Mucosa of descending colon (tissue), 3 donors: Measurements from ENCODE around the gene BANK1. TPM values are rescaled to one million over a fixed set of nuclear protein-coding genes. Genes with fewer than 3 reads are reported as not detected.

Source experiments
- ATAC-seq: fragments of 200-7000 bp; cut with Tn5 transposase; one replicate; pipeline ENCODE4 v1.9.1; 2020; ENCODE audit warnings: mild to moderate bottlenecking, moderate library complexity
- DNase-seq, 3 donors: peaks; one replicate each; pipeline ENCODE4 v3.0.0-alpha.2; 2020
- H3K36me3 ChIP-seq: fragments of 200-600 bp; one replicate; pipeline ENCODE4 v1.8.0; 2021; ENCODE audit warnings: low read depth, mild to moderate bottlenecking
- H3K4me1 ChIP-seq: fragments of 200-600 bp; one replicate; pipeline ENCODE4 v1.8.0; 2021; ENCODE audit warnings: low read depth, mild to moderate bottlenecking
- H3K4me3 ChIP-seq: fragments of 200-600 bp; one replicate; pipeline ENCODE4 v1.8.0; 2021; ENCODE audit warnings: mild to moderate bottlenecking
- H3K9me3 ChIP-seq: fragments of 200-600 bp; one replicate; pipeline ENCODE4 v1.8.0; 2021; ENCODE audit warnings: mild to moderate bottlenecking
- intact Hi-C, 2 donors: fragments of 100-400 bp; cut with DNase I in 1 of 2; cut with micrococcal nuclease in 1 of 2; formaldehyde crosslinking; loops; one replicate each; pipeline versions ENCODE4 v1.11.0 to v1.11.1; 2022; cut with DNase I, micrococcal nuclease
- total RNA-seq, 3 donors: library from RNA; stranded (reverse); fragmentation: NEBNext Ultra II Directional in 2 of 3; extraction: Animal tissue kit (Norgen Biotek cat#: 25700) in 2 of 3; gene quantifications; one replicate each; pipeline versions ENCODE4 v1.2.1 to v1.2.4, GENCODE V29; 2021 to 2023
- TF ChIP-seq, protein P1 (sequence below): fragments of 200-600 bp; IDR thresholded peaks from one replicate; pipeline ENCODE4 v1.8.0; 2022; ENCODE audit warnings: antibody characterized with exemption, mild to moderate bottlenecking
- donor health status: DM: no; HTN: no; CAD: no; lungs with moderate emphysema.
- donor health status: DM: no; HTN: no; CAD: no.
- donor health status: DM: no; HTN: yes; CAD: no.

Gene BANK1
- total RNA-seq, 3 donors from 2014 or later, result 0.73 to 1.1 (median 0.78) TPM

DNA sequence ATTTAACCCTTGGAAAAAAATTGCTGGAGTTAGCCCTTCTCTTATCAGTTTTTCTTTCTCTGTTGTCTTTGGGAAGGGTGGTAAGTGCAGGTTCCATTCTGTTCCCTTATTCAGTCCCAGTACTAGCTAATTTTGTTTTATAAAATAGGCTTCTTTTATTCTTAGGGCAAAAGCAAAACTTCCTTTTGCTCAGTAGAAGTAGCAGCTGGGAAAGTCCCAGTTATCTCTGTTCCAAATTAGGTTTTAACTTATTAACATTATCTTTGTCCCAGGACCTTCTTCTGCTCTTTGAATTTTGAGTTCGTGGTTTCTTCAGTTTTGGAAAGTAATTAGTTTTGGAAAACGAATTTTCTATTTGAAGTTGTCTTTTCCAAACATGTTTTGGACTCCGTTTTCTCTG, 61.1 kb downstream of the BANK1 start:
- intact Hi-C loops, result no loop called here
- DNase-seq, result no peak
- H3K9me3 ChIP-seq, result no peaks in the 10 kb centered on the region
- H3K36me3 ChIP-seq, result no peaks in the 10 kb centered on the region
- TF ChIP-seq, protein P1, sequence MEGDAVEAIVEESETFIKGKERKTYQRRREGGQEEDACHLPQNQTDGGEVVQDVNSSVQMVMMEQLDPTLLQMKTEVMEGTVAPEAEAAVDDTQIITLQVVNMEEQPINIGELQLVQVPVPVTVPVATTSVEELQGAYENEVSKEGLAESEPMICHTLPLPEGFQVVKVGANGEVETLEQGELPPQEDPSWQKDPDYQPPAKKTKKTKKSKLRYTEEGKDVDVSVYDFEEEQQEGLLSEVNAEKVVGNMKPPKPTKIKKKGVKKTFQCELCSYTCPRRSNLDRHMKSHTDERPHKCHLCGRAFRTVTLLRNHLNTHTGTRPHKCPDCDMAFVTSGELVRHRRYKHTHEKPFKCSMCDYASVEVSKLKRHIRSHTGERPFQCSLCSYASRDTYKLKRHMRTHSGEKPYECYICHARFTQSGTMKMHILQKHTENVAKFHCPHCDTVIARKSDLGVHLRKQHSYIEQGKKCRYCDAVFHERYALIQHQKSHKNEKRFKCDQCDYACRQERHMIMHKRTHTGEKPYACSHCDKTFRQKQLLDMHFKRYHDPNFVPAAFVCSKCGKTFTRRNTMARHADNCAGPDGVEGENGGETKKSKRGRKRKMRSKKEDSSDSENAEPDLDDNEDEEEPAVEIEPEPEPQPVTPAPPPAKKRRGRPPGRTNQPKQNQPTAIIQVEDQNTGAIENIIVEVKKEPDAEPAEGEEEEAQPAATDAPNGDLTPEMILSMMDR, result no peak
- no peaks in the 10 kb centered on the region for H3K4me1 ChIP-seq
- ATAC-seq, result no peak
- no peak overlapping the region for H3K4me3 ChIP-seq

DNA sequence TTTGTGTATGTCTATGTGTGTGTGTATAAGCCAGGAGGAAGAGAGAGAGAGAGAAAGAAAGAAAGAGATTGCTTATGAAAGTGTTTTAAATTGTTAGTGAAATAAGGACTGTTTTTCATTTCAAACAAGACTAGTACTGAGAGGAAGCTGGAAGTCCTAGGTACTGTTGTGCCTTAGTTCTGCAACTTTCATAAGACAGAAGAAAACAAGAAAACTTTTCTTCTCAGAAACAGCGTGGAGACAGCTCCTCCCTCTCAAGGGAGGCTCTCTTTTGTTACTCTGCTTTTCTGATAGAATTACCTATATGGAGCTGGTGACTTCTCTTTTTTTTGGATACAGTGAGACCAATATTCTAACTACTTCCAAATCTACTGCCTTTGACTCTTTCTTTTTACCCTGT, 62.5 kb downstream of the BANK1 start:
- H3K9me3 ChIP-seq, result no peaks in the 10 kb centered on the region
- H3K36me3 ChIP-seq, result no peaks in the 10 kb centered on the region
- no peaks in the 10 kb centered on the region for H3K4me1 ChIP-seq
- TF ChIP-seq, protein P1, result no peak
- no peak for ATAC-seq
- intact Hi-C loops, result no loop called here
- no peak overlapping the region for H3K4me3 ChIP-seq
- no peak for DNase-seq

DNA sequence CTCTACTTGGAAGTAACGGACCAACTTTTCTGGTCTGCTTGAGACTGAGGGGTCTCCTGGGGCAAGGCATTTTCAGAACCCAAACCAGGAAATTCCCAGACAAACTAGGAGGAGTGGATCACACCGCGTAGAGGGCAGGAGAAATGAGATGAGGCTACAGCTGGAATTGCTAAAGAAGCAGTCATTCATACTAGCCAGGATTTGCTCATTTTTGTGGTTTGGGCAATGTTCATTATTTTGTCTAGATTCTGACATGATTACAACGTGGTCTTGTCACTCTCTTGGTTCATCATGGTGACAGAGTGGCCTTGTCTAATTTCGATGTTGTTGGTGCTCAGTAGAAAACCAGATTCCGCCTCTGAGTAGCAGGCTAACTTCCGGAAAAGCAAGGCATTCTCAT, 63.2 kb downstream of the BANK1 start:
- Histone ChIP-seq H3K9me3 (no peaks in the 10 kb centered on the region), H3K4me3 (no peak overlapping the region), H3K36me3 (no peaks in the 10 kb centered on the region), H3K4me1 (no peaks in the 10 kb centered on the region)
- no peak for DNase-seq
- TF ChIP-seq, protein P1, result no peak
- ATAC-seq, result no peak
- intact Hi-C loops, result no loop called here

DNA sequence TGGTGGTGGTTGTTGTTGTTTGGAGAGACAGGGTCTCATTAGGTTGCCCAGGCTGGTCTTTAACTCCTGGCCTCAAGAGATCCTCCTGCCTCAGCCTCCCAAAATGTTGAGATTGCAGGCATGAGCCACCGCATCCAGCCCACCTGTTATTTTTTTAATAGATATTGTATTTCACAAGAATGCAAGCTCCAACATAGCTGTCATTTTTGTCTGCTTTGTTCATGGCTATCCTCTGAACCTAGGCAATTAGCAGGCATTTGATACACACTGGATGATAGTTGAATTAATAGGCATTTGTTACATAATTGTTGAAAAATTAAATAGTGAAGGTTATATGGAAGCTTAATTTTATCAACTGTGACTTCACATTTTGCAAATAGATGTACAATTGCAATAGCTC, 64.7 kb downstream of the BANK1 start:
- H3K9me3 ChIP-seq, result no peaks in the 10 kb centered on the region
- no peak for ATAC-seq
- no peak overlapping the region for H3K4me3 ChIP-seq
- no peaks in the 10 kb centered on the region for H3K36me3 ChIP-seq
- H3K4me1 ChIP-seq, result no peaks in the 10 kb centered on the region
- intact Hi-C loops, result no loop called here
- TF ChIP-seq, protein P1, result no peak
- DNase-seq, result no peak

DNA sequence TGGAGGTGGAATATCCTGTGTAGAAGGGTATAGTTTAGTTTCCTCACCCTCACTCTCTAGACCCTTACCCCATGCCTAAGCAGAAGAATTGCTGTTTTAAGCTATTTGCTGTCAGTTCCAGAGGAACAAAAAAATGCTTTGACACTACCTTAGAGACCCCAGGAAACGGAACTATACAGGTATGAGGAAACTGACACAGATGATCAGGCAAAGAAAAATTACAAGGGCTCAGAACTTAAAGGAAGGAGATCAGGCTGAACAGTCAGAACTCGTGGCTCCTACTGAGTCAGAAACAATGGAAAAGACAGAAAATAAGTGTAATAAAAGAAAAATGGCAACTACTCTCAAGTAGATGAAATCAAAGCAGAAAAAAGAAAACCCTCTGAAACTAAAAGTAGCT, 65.6 kb downstream of the BANK1 start:
- TF ChIP-seq, protein P1, result no peak
- ATAC-seq (no peak), DNase-seq (no peak)
- intact Hi-C loops, result no loop called here
- no peak overlapping the region for H3K4me3 ChIP-seq
- no peaks in the 10 kb centered on the region for H3K36me3 ChIP-seq
- no peaks in the 10 kb centered on the region for H3K9me3 ChIP-seq
- H3K4me1 ChIP-seq, result no peaks in the 10 kb centered on the region

GRCh38 chr4:101857176-101857575, 66.6 kb downstream of the BANK1 start:
- intact Hi-C loops, result no loop called here
- ATAC-seq (no peak), DNase-seq (no peak)
- Histone ChIP-seq H3K4me3 (no peak overlapping the region), H3K4me1 (no peaks in the 10 kb centered on the region), H3K36me3 (no peaks in the 10 kb centered on the region), H3K9me3 (no peaks in the 10 kb centered on the region)
- TF ChIP-seq, protein P1, result no peak
